Hepatic stellate cell (primary cell): ENCODE measurements around the gene ARHGEF10L.

ENCODE experiments used
- DNase-seq: peaks from one replicate; pipeline ENCODE4 v3.0.0; 2011; ENCODE audit warnings: low spot score

Gene ARHGEF10L

GRCh38 chr1:17657436-17657835, 117.9 kb downstream of the ARHGEF10L start:
- DNase-seq, result no peak

GRCh38 chr1:17658837-17659236, 119.3 kb downstream of the ARHGEF10L start:
- DNase-seq, result no peak

- DNase-seq, result peak; percentile 83
Measured at GRCh38 chr1:17661546-17662157, 122.2 kb downstream of the ARHGEF10L start.

GRCh38 chr1:17662296-17662695, 122.8 kb downstream of the ARHGEF10L start:
- no peak for DNase-seq

- no peak for DNase-seq
Measured at GRCh38 chr1:17662786-17663185, 123.3 kb downstream of the ARHGEF10L start.

- DNase-seq, result no peak
Measured at GRCh38 chr1:17663646-17664045, 124.1 kb downstream of the ARHGEF10L start.

- no peak for DNase-seq
Measured at GRCh38 chr1:17664322-17664721, 124.8 kb downstream of the ARHGEF10L start.

GRCh38 chr1:17665054-17665453, 125.6 kb downstream of the ARHGEF10L start:
- DNase-seq, result no peak

GRCh38 chr1:17665950-17666720, 126.6 kb downstream of the ARHGEF10L start:
- DNase-seq, result no peak

- DNase-seq, result no peak
Measured at GRCh38 chr1:17667641-17668040, 128.1 kb downstream of the ARHGEF10L start.

GRCh38 chr1:17668195-17668594, 128.7 kb downstream of the ARHGEF10L start:
- no peak for DNase-seq

- DNase-seq, result no peak
Measured at GRCh38 chr1:17668624-17669175, 129.2 kb downstream of the ARHGEF10L start.

- DNase-seq, result no peak
Measured at GRCh38 chr1:17669305-17669704, 129.8 kb downstream of the ARHGEF10L start.

GRCh38 chr1:17669866-17670451, 130.5 kb downstream of the ARHGEF10L start:
- DNase-seq, result no peak

- no peak for DNase-seq
Measured at GRCh38 chr1:17670587-17671313, 131.3 kb downstream of the ARHGEF10L start.

- no peak for DNase-seq
Measured at GRCh38 chr1:17671314-17671705, 131.8 kb downstream of the ARHGEF10L start.

GRCh38 chr1:17671741-17672140, 132.2 kb downstream of the ARHGEF10L start:
- no peak for DNase-seq

- DNase-seq, result no peak
Measured at GRCh38 chr1:17672226-17672625, 132.7 kb downstream of the ARHGEF10L start.

GRCh38 chr1:17673329-17674072, 134.0 kb downstream of the ARHGEF10L start:
- DNase-seq, result no peak

GRCh38 chr1:17674726-17675500, 135.4 kb downstream of the ARHGEF10L start:
- DNase-seq, result peak; percentile 56

- DNase-seq, result no peak
Measured at GRCh38 chr1:17675744-17676143, 136.2 kb downstream of the ARHGEF10L start.
